ENCODE measurements around the gene SLC16A12. TPM values are rescaled to one million over a fixed set of nuclear protein-coding genes. Genes with fewer than 3 reads are reported as not detected.

SLC16A12 gene
- total and polyA plus RNA-seq, 2 of the 13 experiments (the other 11 are each of a cell fraction or from before 2014, with no cell fraction given) = 0.02 TPM; not detected in 1

DNA sequence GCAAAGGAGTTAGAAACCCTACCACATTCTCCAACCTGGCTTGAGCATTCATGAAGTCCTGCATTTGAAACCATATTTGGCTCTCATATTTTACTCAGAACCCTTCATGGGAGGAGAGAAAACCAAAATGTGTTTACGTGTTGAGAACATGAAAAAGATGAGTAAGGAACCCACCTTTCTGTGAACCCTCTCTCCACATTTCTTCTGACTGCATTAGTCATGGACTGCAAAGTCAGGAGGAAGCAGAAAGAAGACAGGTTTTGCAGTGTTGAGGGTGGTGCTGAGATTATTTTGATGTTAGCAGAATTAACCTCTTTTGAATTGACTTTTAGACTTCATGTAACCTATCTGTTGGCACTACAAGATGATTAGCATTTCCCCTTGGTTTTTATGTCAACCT lies 152.6 kb downstream of the SLC16A12 start (continued):
- TF ChIP-seq, protein P1, sequence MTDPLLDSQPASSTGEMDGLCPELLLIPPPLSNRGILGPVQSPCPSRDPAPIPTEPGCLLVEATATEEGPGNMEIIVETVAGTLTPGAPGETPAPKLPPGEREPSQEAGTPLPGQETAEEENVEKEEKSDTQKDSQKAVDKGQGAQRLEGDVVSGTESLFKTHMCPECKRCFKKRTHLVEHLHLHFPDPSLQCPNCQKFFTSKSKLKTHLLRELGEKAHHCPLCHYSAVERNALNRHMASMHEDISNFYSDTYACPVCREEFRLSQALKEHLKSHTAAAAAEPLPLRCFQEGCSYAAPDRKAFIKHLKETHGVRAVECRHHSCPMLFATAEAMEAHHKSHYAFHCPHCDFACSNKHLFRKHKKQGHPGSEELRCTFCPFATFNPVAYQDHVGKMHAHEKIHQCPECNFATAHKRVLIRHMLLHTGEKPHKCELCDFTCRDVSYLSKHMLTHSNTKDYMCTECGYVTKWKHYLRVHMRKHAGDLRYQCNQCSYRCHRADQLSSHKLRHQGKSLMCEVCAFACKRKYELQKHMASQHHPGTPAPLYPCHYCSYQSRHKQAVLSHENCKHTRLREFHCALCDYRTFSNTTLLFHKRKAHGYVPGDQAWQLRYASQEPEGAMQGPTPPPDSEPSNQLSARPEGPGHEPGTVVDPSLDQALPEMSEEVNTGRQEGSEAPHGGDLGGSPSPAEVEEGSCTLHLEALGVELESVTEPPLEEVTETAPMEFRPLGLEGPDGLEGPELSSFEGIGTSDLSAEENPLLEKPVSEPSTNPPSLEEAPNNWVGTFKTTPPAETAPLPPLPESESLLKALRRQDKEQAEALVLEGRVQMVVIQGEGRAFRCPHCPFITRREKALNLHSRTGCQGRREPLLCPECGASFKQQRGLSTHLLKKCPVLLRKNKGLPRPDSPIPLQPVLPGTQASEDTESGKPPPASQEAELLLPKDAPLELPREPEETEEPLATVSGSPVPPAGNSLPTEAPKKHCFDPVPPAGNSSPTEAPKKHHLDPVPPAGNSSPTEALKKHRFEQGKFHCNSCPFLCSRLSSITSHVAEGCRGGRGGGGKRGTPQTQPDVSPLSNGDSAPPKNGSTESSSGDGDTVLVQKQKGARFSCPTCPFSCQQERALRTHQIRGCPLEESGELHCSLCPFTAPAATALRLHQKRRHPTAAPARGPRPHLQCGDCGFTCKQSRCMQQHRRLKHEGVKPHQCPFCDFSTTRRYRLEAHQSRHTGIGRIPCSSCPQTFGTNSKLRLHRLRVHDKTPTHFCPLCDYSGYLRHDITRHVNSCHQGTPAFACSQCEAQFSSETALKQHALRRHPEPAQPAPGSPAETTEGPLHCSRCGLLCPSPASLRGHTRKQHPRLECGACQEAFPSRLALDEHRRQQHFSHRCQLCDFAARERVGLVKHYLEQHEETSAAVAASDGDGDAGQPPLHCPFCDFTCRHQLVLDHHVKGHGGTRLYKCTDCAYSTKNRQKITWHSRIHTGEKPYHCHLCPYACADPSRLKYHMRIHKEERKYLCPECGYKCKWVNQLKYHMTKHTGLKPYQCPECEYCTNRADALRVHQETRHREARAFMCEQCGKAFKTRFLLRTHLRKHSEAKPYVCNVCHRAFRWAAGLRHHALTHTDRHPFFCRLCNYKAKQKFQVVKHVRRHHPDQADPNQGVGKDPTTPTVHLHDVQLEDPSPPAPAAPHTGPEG (CRISPR knock-in tag; IDR thresholded peaks at IDR 0.05) = no peak
- TF ChIP-seq, protein P2, sequence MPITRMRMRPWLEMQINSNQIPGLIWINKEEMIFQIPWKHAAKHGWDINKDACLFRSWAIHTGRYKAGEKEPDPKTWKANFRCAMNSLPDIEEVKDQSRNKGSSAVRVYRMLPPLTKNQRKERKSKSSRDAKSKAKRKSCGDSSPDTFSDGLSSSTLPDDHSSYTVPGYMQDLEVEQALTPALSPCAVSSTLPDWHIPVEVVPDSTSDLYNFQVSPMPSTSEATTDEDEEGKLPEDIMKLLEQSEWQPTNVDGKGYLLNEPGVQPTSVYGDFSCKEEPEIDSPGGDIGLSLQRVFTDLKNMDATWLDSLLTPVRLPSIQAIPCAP (CRISPR knock-in tag; IDR thresholded peaks at IDR 0.05; ENCODE audit: low read depth) = no peak
- no peak for TF ChIP-seq RAD51 (IDR thresholded peaks at IDR 0.05; ENCODE audit: borderline replicate concordance)
- no peak for TF ChIP-seq TP53 (CRISPR knock-in tag; conservative IDR thresholded peaks at IDR 0.05)
- no peak for TF ChIP-seq ZNF563 (CRISPR knock-in tag; IDR thresholded peaks at IDR 0.05)

Other genes starting within 250 kb of the SLC16A12 start
- 0.15 and 0.27 TPM in 2 replicates for gene IFIT2, start 233.5 kb downstream of the SLC16A12 start, total RNA-seq (2016; rRNA removed; fragmentation: Illumina TruSeq; extraction: Trizol)
- gene IFIT2, start 233.5 kb downstream of the SLC16A12 start, polyA plus RNA-seq (2011; rRNA removed) = 0.04 and 0.07 TPM in 2 replicates
- gene IFIT3, start 207.6 kb downstream of the SLC16A12 start, total RNA-seq (2016; rRNA removed; fragmentation: Illumina TruSeq; extraction: Trizol) = 3.1 and 4.3 TPM in 2 replicates
- gene IFIT3, start 207.6 kb downstream of the SLC16A12 start, polyA plus RNA-seq (2011; rRNA removed) = 0.48 and 0.56 TPM in 2 replicates
- gene IFIT1B, start 157.5 kb downstream of the SLC16A12 start, total RNA-seq (2016; rRNA removed; fragmentation: Illumina TruSeq; extraction: Trizol) = not detected in 2 replicates
- not detected in 2 replicates for gene IFIT1B, start 157.5 kb downstream of the SLC16A12 start, polyA plus RNA-seq (2011; rRNA removed)
- 5.5 and 7.5 TPM in 2 replicates for gene IFIT1, start 143.0 kb downstream of the SLC16A12 start, total RNA-seq (2016; rRNA removed; fragmentation: Illumina TruSeq; extraction: Trizol)
- 1.2 and 1.5 TPM in 2 replicates for gene IFIT1, start 143.0 kb downstream of the SLC16A12 start, polyA plus RNA-seq (2011; rRNA removed)
- 8.3 and 12.5 TPM in 2 replicates for gene IFIT5, start 121.0 kb downstream of the SLC16A12 start, total RNA-seq (2016; rRNA removed; fragmentation: Illumina TruSeq; extraction: Trizol)
- 2.1 and 2.2 TPM in 2 replicates for gene IFIT5, start 121.0 kb downstream of the SLC16A12 start, polyA plus RNA-seq (2011; rRNA removed)
- 33.3 and 46.5 TPM in 2 replicates for gene PANK1, start 109.6 kb upstream of the SLC16A12 start, total RNA-seq (2016; rRNA removed; fragmentation: Illumina TruSeq; extraction: Trizol)
- 15.6 and 18.2 TPM in 2 replicates for gene PANK1, start 109.6 kb upstream of the SLC16A12 start, polyA plus RNA-seq (2011; rRNA removed)
- 38.6 and 83.9 TPM in 2 replicates for gene KIF20B, start 166.0 kb upstream of the SLC16A12 start, total RNA-seq (2016; rRNA removed; fragmentation: Illumina TruSeq; extraction: Trizol)
- 1.8 and 3.5 TPM in 2 replicates for gene KIF20B, start 166.0 kb upstream of the SLC16A12 start, polyA plus RNA-seq (2011; rRNA removed)